ENCODE results near the gene MCC.

- TF ChIP-seq CTCF (IDR thresholded peaks at IDR 0.05 in 4 of 5, conservative IDR thresholded peaks at IDR 0.05 in 1 of 5) (no peak), POLR2A (IDR thresholded peaks at IDR 0.05) (no peak)
These were observed 257.3 kb downstream of the MCC start for GRCh38 chr5:113230711-113231652.
